HepG2 (cell line): Measurements from ENCODE around the gene ATXN1L.

ENCODE experiments used
- CTCF ChIP-seq: sonication (generic); formaldehyde crosslinking; IDR thresholded peaks from 2 replicates; pipeline ENCODE4 v1.5.0; 2020; ENCODE audit warnings: mild to moderate bottlenecking, missing genetic modification reagents, moderate library complexity
- KDM4B ChIP-seq: sonication (generic); formaldehyde crosslinking; IDR thresholded peaks from 2 replicates; pipeline ENCODE4 v1.4.0; 2020; ENCODE audit warnings: missing genetic modification reagents
- MAF1 ChIP-seq: sonication (generic); formaldehyde crosslinking; IDR thresholded peaks from 2 replicates; pipeline ENCODE4 v1.5.0; 2020; ENCODE audit warnings: missing genetic modification reagents, borderline replicate concordance
- MTF1 ChIP-seq: sonication (generic); formaldehyde crosslinking; IDR thresholded peaks from 2 replicates; pipeline ENCODE4 v1.5.0; 2020; ENCODE audit warnings: missing genetic modification reagents
- MXD4 ChIP-seq: IDR thresholded peaks from 2 replicates; pipeline ENCODE4 v1.6.1; 2016; ENCODE audit warnings: mild to moderate bottlenecking, missing biosample characterization, missing genetic modification reagents
- SMAD3 ChIP-seq: sonication (generic); formaldehyde crosslinking; IDR thresholded peaks from 2 replicates; pipeline ENCODE4 v1.4.0; 2020; ENCODE audit warnings: missing genetic modification reagents
- ZNF768 ChIP-seq: sonication (generic); formaldehyde crosslinking; IDR thresholded peaks from 2 replicates; pipeline ENCODE4 v1.4.0; 2020; ENCODE audit warnings: missing genetic modification reagents
- ZSCAN5A ChIP-seq: sonication (generic); formaldehyde crosslinking; IDR thresholded peaks from 2 replicates; pipeline ENCODE4 v1.8.0; 2022; ENCODE audit warnings: mild to moderate bottlenecking, missing genetic modification reagents, borderline replicate concordance
- TF ChIP-seq, protein P1 (sequence below): sonication (generic); IDR thresholded peaks from 2 replicates; pipeline ENCODE4 v1.6.1; 2016; ENCODE audit warnings: low read depth, borderline replicate concordance
- TF ChIP-seq, protein P2 (sequence below): sonication (generic); formaldehyde crosslinking; IDR thresholded peaks from 2 replicates; pipeline ENCODE4 v1.8.1; 2023; ENCODE audit warnings: mild to moderate bottlenecking, missing genetic modification reagents, borderline replicate concordance
- TF ChIP-seq, protein P3 (sequence below): sonication (generic); formaldehyde crosslinking; IDR thresholded peaks from 2 replicates; pipeline ENCODE4 v1.5.1; 2020; ENCODE audit warnings: mild to moderate bottlenecking, missing genetic modification reagents, moderate library complexity

DNA sequence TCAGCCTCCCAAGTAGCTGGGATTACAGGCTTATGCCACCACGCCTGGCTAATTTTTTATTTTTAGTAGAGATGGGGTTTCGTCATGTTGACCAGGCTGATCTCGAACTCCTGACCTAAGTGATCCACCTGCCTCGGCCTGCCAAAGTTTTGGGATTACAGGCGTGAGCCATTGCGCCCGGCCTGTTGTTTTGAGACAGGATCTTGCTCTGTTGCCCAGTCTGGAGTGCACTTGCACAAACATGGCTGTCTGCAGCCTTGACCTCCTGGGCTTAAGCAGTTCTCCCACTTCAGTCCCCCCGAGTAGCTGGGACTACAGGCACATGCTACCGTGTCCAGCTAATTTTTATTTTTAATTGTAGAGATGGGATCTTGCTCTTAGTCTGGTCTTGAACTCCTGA is 58.5 kb downstream of the ATXN1L start:
- TF ChIP-seq MXD4 (no peak), MTF1 (CRISPR knock-in tag) (no peak), CTCF (CRISPR knock-in tag) (no peak), MAF1 (CRISPR knock-in tag) (no peak), ZSCAN5A (no peak), SMAD3 (CRISPR knock-in tag) (no peak), KDM4B (CRISPR knock-in tag) (no peak), ZNF768 (CRISPR knock-in tag) (no peak)
- TF ChIP-seq, protein P1, sequence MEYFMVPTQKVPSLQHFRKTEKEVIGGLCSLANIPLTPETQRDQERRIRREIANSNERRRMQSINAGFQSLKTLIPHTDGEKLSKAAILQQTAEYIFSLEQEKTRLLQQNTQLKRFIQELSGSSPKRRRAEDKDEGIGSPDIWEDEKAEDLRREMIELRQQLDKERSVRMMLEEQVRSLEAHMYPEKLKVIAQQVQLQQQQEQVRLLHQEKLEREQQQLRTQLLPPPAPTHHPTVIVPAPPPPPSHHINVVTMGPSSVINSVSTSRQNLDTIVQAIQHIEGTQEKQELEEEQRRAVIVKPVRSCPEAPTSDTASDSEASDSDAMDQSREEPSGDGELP: no peak
- TF ChIP-seq, protein P2, sequence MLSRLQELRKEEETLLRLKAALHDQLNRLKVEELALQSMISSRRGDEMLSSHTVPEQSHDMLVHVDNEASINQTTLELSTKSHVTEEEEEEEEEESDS (CRISPR knock-in tag): no peak
- TF ChIP-seq, protein P3, sequence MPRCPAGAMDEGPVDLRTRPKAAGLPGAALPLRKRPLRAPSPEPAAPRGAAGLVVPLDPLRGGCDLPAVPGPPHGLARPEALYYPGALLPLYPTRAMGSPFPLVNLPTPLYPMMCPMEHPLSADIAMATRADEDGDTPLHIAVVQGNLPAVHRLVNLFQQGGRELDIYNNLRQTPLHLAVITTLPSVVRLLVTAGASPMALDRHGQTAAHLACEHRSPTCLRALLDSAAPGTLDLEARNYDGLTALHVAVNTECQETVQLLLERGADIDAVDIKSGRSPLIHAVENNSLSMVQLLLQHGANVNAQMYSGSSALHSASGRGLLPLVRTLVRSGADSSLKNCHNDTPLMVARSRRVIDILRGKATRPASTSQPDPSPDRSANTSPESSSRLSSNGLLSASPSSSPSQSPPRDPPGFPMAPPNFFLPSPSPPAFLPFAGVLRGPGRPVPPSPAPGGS (CRISPR knock-in tag): 0 out of 2 replicates have a peak, but pooled peaks have one; percentile 38
